Calu3 (cell line): ENCODE measurements around the gene ADGRV1. TPM values are rescaled to one million over a fixed set of nuclear protein-coding genes. Genes with fewer than 3 reads are reported as not detected.
"Not testable (repeated sequence)": the region's sequence is repeated elsewhere in the genome, so short reads cannot be mapped to it uniquely, and the experiment has no call there.

ENCODE experiments used
- BruUV-seq: library from RNA; stranded (reverse); fragments of 400-500 nt; replicated peaks from 2 replicates; lab custom pipeline; 2021; lab: Mats Ljungman, UMichigan
- CTCF ChIA-PET: fragments of 300-600 bp; sonication (Branson Sonifier 250); formaldehyde crosslinking; loops from one replicate; lab custom pipeline; 2022; ENCODE audit warnings: antibody characterized with exemption; lab: Charles Lee
- DNase-seq: peaks from one replicate; pipeline ENCODE4 v3.0.0; 2022
- H3K27ac Mint-ChIP-seq: one replicate; pipeline ENCODE4 v1.8.0; 2022; ENCODE audit warnings: mixed read lengths; ENCODE audit not compliant: unreplicated experiment
- H3K27me3 Mint-ChIP-seq: one replicate; pipeline ENCODE4 v1.8.0; 2022; ENCODE audit warnings: mixed read lengths; ENCODE audit not compliant: unreplicated experiment
- H3K36me3 Mint-ChIP-seq: one replicate; pipeline ENCODE4 v1.8.0; 2022; ENCODE audit warnings: mild to moderate bottlenecking, moderate library complexity, mixed read lengths; ENCODE audit not compliant: insufficient read depth, unreplicated experiment
- H3K4me1 Mint-ChIP-seq: one replicate; pipeline ENCODE4 v1.8.0; 2022; ENCODE audit warnings: mild to moderate bottlenecking, low read depth, mixed read lengths; ENCODE audit not compliant: unreplicated experiment
- H3K4me3 Mint-ChIP-seq: one replicate; pipeline ENCODE4 v1.8.0; 2022; ENCODE audit warnings: mild to moderate bottlenecking, low read depth, moderate library complexity, mixed read lengths; ENCODE audit not compliant: unreplicated experiment
- H3K9me3 Mint-ChIP-seq: one replicate; pipeline ENCODE4 v1.8.0; 2022; ENCODE audit warnings: low read depth, mixed read lengths; ENCODE audit not compliant: unreplicated experiment
- intact Hi-C: fragments of 100-400 bp; cut with micrococcal nuclease; formaldehyde crosslinking; loops from one replicate; pipeline ENCODE4 v1.10.0; 2022; ENCODE audit not compliant: unreplicated experiment
- total RNA-seq: library from RNA; stranded (reverse); gene quantifications from 2 replicates; pipeline ENCODE4 v1.2.3, GENCODE V29; 2022
- TF ChIP-seq, protein P1 (sequence below): fragments of 200-600 bp; IDR thresholded peaks from one replicate; pipeline ENCODE4 v1.8.0; 2022; ENCODE audit warnings: antibody characterized with exemption; ENCODE audit not compliant: unreplicated experiment

ADGRV1 gene
- total RNA-seq, 1 experiment from 2014 or later = 1.8 TPM

GRCh38 chr5:90965110-90965685 lies 406.6 kb downstream of the ADGRV1 start:
- BruUV-seq = no TSS peak
- H3K4me3 Mint-ChIP-seq = no peak overlapping the region
- H3K36me3 Mint-ChIP-seq = no peaks in the 10 kb centered on the region
- no peak for DNase-seq
- no peaks in the 10 kb centered on the region for H3K9me3 Mint-ChIP-seq
- H3K4me1 Mint-ChIP-seq = peaks cover 18% of the 10 kb centered on the region
- intact Hi-C loops = no loop called here
- H3K27me3 Mint-ChIP-seq = no peaks in the 10 kb centered on the region
- no peak overlapping the region for H3K27ac Mint-ChIP-seq
- CTCF ChIA-PET = interaction anchor here (0.5 kb wide), 1 partner anchor 296 kb away, joined by 6 read pairs; no protein-coding TSS in a partner anchor
- TF ChIP-seq, protein P1, sequence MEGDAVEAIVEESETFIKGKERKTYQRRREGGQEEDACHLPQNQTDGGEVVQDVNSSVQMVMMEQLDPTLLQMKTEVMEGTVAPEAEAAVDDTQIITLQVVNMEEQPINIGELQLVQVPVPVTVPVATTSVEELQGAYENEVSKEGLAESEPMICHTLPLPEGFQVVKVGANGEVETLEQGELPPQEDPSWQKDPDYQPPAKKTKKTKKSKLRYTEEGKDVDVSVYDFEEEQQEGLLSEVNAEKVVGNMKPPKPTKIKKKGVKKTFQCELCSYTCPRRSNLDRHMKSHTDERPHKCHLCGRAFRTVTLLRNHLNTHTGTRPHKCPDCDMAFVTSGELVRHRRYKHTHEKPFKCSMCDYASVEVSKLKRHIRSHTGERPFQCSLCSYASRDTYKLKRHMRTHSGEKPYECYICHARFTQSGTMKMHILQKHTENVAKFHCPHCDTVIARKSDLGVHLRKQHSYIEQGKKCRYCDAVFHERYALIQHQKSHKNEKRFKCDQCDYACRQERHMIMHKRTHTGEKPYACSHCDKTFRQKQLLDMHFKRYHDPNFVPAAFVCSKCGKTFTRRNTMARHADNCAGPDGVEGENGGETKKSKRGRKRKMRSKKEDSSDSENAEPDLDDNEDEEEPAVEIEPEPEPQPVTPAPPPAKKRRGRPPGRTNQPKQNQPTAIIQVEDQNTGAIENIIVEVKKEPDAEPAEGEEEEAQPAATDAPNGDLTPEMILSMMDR = no peak

DNA sequence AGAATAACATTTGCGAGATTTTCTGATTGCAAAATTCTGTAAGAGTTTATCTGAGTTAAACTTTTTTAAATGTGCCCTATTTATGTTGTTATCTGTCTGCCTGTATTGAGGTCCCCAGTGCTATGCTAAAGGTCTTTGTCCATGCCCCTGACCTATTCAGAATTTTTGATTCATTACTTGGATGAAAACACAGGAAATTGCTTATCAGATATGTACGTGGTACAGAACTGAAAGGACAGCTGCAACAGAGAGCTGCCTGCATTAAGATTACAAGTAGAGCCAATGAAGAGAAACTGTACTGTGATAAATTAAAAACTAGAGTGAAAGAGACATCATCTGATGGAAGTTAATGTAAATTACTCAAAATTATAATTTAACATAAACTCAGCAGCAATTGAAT lies 408.8 kb downstream of the ADGRV1 start:
- TF ChIP-seq, protein P1 = no peak
- CTCF ChIA-PET = no interaction called here
- H3K27me3 Mint-ChIP-seq = peaks cover 16% of the 10 kb centered on the region
- H3K27ac Mint-ChIP-seq = no peak overlapping the region
- no peak overlapping the region for H3K4me3 Mint-ChIP-seq
- BruUV-seq = no TSS peak
- H3K36me3 Mint-ChIP-seq = no peaks in the 10 kb centered on the region
- no peak for DNase-seq
- intact Hi-C loops = no loop called here
- peaks cover 18% of the 10 kb centered on the region for H3K4me1 Mint-ChIP-seq
- peaks cover 5% of the 10 kb centered on the region for H3K9me3 Mint-ChIP-seq

DNA sequence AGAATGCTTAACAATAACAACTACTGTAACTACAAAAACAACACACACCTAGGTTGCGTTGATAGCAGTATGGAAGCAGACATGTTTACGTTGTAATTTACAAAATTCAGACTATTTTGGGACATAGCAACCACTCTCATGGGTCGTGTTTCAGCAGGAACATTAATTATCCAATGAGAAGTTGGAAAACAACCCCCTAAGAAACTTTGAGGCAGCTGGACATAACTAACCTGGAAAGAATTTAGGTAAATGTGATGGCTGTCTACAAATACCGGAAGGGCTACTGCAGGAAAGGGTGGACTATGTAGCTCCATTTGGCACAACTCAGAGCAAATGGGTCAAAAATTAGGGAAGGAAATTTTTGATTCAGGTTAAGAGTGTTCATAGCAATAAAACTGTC lies 409.3 kb downstream of the ADGRV1 start:
- H3K27ac Mint-ChIP-seq = no peak overlapping the region
- DNase-seq = no peak
- intact Hi-C loops = no loop called here
- H3K36me3 Mint-ChIP-seq = no peaks in the 10 kb centered on the region
- TF ChIP-seq, protein P1 = no peak
- peaks cover 18% of the 10 kb centered on the region for H3K4me1 Mint-ChIP-seq
- CTCF ChIA-PET = no interaction called here
- BruUV-seq = no TSS peak
- H3K4me3 Mint-ChIP-seq = no peak overlapping the region
- peaks cover 16% of the 10 kb centered on the region for H3K27me3 Mint-ChIP-seq
- peaks cover 5% of the 10 kb centered on the region for H3K9me3 Mint-ChIP-seq

GRCh38 chr5:90968319-90968718 lies 409.7 kb downstream of the ADGRV1 start:
- Mint-ChIP-seq H3K27ac (no peak overlapping the region), H3K36me3 (no peaks in the 10 kb centered on the region), H3K27me3 (peaks cover 16% of the 10 kb centered on the region), H3K4me3 (no peak overlapping the region), H3K9me3 (peaks cover 5% of the 10 kb centered on the region), H3K4me1 (peaks cover 18% of the 10 kb centered on the region)
- BruUV-seq = no TSS peak
- no peak for DNase-seq
- TF ChIP-seq, protein P1 = no peak
- CTCF ChIA-PET = no interaction called here
- intact Hi-C loops = no loop called here

DNA sequence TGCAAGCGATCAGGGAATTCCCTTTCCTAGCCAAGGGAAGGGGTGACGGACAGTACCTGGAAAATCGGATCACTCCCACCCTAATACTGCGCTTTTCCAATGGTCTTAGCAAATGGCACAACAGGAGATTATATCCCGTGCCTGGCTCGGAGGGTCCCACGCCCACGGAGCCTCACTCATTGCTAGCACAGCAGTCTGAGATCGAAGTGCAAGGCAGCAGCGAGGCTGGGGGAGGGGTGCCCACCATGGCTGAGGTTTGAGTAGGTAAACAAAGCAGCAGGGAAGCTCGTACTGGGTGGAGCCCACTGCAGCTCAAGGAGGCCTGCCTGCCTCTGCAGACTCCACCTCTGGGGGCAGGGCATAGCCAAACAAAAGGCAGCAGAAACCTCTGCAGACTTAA lies 411.3 kb downstream of the ADGRV1 start:
- H3K4me1 Mint-ChIP-seq, CTCF ChIA-PET, DNase-seq, H3K27ac Mint-ChIP-seq, intact Hi-C loops, BruUV-seq, H3K9me3 Mint-ChIP-seq, H3K4me3 Mint-ChIP-seq, H3K36me3 Mint-ChIP-seq: not testable (repeated sequence)
- peaks cover 16% of the 10 kb centered on the region for H3K27me3 Mint-ChIP-seq
